Natural killer cell (primary cell): ENCODE results near the gene SLC25A26. TPM values are rescaled to one million over a fixed set of nuclear protein-coding genes. Genes with fewer than 3 reads are reported as not detected.

Source experiments
- ATAC-seq, 3 donors: fragments of 150-1000 bp in 2 of 3; fragments of 200-7000 bp in 1 of 3; cut with Tn5 transposase; 1 replicate in 1 of 3; 2 replicates in 2 of 3; pipeline ENCODE4 v1.10.0; 2021; ENCODE audit warnings: mild to moderate bottlenecking in 2 of 3, moderate library complexity in 2 of 3
- DNase-seq, 2 donors: peaks; one replicate each; pipeline versions ENCODE4 v3.0.0 to v3.0.0-alpha.2; 2013 to 2021; ENCODE audit warnings: mixed read lengths in 1 of 2
- H3K27ac ChIP-seq: one replicate; pipeline ENCODE4 v1.5.1; 2013; ENCODE audit warnings: mild to moderate bottlenecking, low read length
- H3K27me3 ChIP-seq: one replicate; pipeline ENCODE4 v1.6.1; 2013; ENCODE audit warnings: low read length; ENCODE audit not compliant: control insufficient read depth, insufficient read depth
- H3K36me3 ChIP-seq: one replicate; pipeline ENCODE4 v1.6.1; 2013; ENCODE audit warnings: low read length; ENCODE audit not compliant: control insufficient read depth, insufficient read depth
- H3K4me1 ChIP-seq: one replicate; pipeline ENCODE4 v1.6.1; 2013; ENCODE audit warnings: low read length; ENCODE audit not compliant: control insufficient read depth, insufficient read depth
- H3K4me3 ChIP-seq: one replicate; pipeline ENCODE4 v1.5.1; 2013; ENCODE audit warnings: low read length
- H3K9me3 ChIP-seq: one replicate; pipeline ENCODE4 v1.6.1; 2013; ENCODE audit warnings: low read length; ENCODE audit not compliant: control insufficient read depth, insufficient read depth
- H3K27ac Mint-ChIP-seq, 2 donors: one replicate each; pipeline ENCODE4 v1.8.0; 2022; ENCODE audit warnings: mild to moderate bottlenecking in 2 of 2, mixed read lengths in 2 of 2, moderate library complexity in 1 of 2
- H3K27me3 Mint-ChIP-seq, 2 donors: one replicate each; pipeline ENCODE4 v1.8.0; 2022; ENCODE audit warnings: low read depth in 2 of 2, mixed read lengths in 2 of 2
- H3K36me3 Mint-ChIP-seq: one replicate; pipeline ENCODE4 v1.8.0; 2022; ENCODE audit warnings: mixed read lengths
- H3K4me1 Mint-ChIP-seq, 2 donors: one replicate each; pipeline ENCODE4 v1.8.0; 2022; ENCODE audit warnings: mixed read lengths in 2 of 2
- H3K4me3 Mint-ChIP-seq: one replicate; pipeline ENCODE4 v1.8.0; 2022; ENCODE audit warnings: mild to moderate bottlenecking, moderate library complexity, mixed read lengths
- H3K9me3 Mint-ChIP-seq, 2 donors: one replicate each; pipeline ENCODE4 v1.8.0; 2022; ENCODE audit warnings: mixed read lengths in 2 of 2
- WGBS: methylation state at CpG from one replicate; pipeline ENCODE4 v1.1.7; 2013; ENCODE audit warnings: missing lambda C conversion rate; ENCODE audit not compliant: insufficient coverage; 5-methylcytosine and 5-hydroxymethylcytosine counted together
- intact Hi-C: fragments of 100-400 bp; cut with micrococcal nuclease; formaldehyde crosslinking; loops from one replicate; pipeline ENCODE4 v1.14.2; 2022
- total RNA-seq, 4 donors: library from RNA; stranded (reverse); fragments of 120-200 nt in 1 of 4; gene quantifications; one replicate each; pipeline versions ENCODE4 v1.2.3 to v1.2.4, GENCODE V29; 2013 to 2022
- TF ChIP-seq, protein P1 (sequence below): fragments of 200-600 bp; IDR thresholded peaks from one replicate; pipeline ENCODE4 v1.8.0; 2022; ENCODE audit warnings: antibody characterized with exemption

Gene SLC25A26
- total RNA-seq, 3 donors from 2014 or later (not counting 1 experiment from before 2014, with no cell fraction given): 18.4 to 23.9 (median 23.3) TPM

DNA sequence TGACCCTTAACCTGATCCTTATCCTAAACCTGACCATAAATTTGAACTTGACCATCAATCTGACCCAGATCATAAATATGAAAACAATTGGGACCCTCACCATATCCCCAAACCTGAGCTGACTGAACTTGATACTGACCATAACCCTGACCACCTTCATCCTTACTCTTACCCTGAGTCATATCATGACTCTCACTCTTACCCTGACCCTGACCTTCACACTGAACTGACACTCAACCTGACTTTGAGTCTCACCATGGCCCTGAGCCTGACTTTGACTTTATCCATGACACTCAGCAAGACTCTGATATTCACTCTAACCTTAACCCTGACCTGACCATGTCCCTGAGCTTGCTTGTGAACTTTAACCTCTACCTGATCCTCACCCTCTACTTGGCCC is 34.3 kb upstream of the SLC25A26 start:
- Histone ChIP-seq H3K9me3 (no peaks in the 10 kb centered on the region), H3K4me1 (no peaks in the 10 kb centered on the region), H3K36me3 (no peaks in the 10 kb centered on the region), H3K27ac (no peak overlapping the region), H3K27me3 (no peaks in the 10 kb centered on the region), H3K4me3 (no peak overlapping the region)
- Mint-ChIP-seq H3K27me3 (peaks cover 0 to 29% of the 10 kb centered on the region in 2 donors), H3K36me3 (no peaks in the 10 kb centered on the region), H3K9me3 (peaks cover 0 to 5% of the 10 kb centered on the region in 2 donors), H3K4me1 (no peaks in the 10 kb centered on the region), H3K27ac (no peak overlapping the region), H3K4me3 (no peak overlapping the region)
- no peak for ATAC-seq
- DNase-seq: no peak
- intact Hi-C loops: no loop called here
- TF ChIP-seq, protein P1, sequence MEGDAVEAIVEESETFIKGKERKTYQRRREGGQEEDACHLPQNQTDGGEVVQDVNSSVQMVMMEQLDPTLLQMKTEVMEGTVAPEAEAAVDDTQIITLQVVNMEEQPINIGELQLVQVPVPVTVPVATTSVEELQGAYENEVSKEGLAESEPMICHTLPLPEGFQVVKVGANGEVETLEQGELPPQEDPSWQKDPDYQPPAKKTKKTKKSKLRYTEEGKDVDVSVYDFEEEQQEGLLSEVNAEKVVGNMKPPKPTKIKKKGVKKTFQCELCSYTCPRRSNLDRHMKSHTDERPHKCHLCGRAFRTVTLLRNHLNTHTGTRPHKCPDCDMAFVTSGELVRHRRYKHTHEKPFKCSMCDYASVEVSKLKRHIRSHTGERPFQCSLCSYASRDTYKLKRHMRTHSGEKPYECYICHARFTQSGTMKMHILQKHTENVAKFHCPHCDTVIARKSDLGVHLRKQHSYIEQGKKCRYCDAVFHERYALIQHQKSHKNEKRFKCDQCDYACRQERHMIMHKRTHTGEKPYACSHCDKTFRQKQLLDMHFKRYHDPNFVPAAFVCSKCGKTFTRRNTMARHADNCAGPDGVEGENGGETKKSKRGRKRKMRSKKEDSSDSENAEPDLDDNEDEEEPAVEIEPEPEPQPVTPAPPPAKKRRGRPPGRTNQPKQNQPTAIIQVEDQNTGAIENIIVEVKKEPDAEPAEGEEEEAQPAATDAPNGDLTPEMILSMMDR: no peak

DNA sequence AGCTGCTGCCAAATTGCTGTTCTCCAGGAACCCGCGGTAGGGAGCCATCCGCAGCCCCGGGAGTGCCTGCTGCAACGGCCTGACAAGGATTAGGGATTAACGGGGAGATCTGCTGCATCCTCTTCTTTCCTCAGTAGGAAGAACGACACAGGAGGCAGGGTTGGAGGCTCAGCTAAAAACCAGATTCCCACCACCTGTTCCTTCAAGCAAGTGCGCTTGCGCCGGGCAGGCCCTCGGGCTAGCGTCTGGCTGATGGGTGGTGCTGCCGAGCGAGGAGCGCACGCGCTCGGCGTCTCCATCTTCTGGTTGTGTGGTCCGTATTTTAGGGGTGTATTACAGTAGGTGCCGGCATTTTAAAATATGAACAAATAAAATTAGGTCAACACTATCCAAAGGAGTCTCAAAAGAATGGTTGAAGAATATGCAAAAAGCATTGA is 25.4 kb upstream of the SLC25A26 start:
- H3K27me3 ChIP-seq: no peaks in the 10 kb centered on the region
- H3K4me1 Mint-ChIP-seq: peaks cover 6 to 19% of the 10 kb centered on the region in 2 donors
- DNase-seq (no peak), ATAC-seq (no peak)
- intact Hi-C loops: no loop called here
- no peak overlapping the region for H3K27ac ChIP-seq
- no peak overlapping the region for H3K4me3 Mint-ChIP-seq
- no peak overlapping the region for H3K27ac Mint-ChIP-seq
- TF ChIP-seq, protein P1: no peak
- H3K36me3 Mint-ChIP-seq: no peaks in the 10 kb centered on the region
- H3K27me3 Mint-ChIP-seq: peaks cover 0 to 21% of the 10 kb centered on the region in 2 donors
- WGBS: 17% methylated on average over 17 of the region's 21 CpGs
- no peak overlapping the region for H3K4me3 ChIP-seq
- H3K4me1 ChIP-seq: no peaks in the 10 kb centered on the region
- no peaks in the 10 kb centered on the region for H3K9me3 ChIP-seq
- H3K9me3 Mint-ChIP-seq: no peaks in the 10 kb centered on the region
- H3K36me3 ChIP-seq: no peaks in the 10 kb centered on the region

DNA sequence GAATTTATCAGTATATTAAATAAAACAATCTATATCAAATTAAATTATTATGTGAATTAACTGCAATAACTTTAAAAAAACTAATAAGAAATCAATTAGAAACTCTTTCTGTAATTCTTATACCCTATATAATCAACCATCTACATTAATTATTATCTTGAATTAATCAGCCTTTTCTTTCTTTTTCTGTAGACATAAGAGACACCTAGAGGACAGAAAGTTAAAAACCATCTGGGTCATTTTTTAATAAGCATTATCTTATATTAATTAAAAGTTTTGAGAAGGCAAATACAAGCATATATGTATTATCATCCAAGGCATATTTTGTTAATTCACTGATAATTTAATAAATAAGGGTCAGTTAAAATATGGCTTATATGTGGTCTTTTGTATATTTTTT is 24.2 kb upstream of the SLC25A26 start:
- Histone ChIP-seq H3K9me3 (no peaks in the 10 kb centered on the region), H3K4me1 (no peaks in the 10 kb centered on the region), H3K27me3 (no peaks in the 10 kb centered on the region), H3K4me3 (no peak overlapping the region), H3K36me3 (no peaks in the 10 kb centered on the region), H3K27ac (no peak overlapping the region)
- Mint-ChIP-seq H3K36me3 (no peaks in the 10 kb centered on the region), H3K27ac (no peak overlapping the region), H3K4me1 (peaks cover 6 to 19% of the 10 kb centered on the region in 2 donors), H3K27me3 (peaks cover 0 to 22% of the 10 kb centered on the region in 2 donors), H3K9me3 (no peaks in the 10 kb centered on the region), H3K4me3 (no peak overlapping the region)
- TF ChIP-seq, protein P1: no peak
- DNase-seq (no peak), ATAC-seq (no peak)
- intact Hi-C loops: no loop called here

DNA sequence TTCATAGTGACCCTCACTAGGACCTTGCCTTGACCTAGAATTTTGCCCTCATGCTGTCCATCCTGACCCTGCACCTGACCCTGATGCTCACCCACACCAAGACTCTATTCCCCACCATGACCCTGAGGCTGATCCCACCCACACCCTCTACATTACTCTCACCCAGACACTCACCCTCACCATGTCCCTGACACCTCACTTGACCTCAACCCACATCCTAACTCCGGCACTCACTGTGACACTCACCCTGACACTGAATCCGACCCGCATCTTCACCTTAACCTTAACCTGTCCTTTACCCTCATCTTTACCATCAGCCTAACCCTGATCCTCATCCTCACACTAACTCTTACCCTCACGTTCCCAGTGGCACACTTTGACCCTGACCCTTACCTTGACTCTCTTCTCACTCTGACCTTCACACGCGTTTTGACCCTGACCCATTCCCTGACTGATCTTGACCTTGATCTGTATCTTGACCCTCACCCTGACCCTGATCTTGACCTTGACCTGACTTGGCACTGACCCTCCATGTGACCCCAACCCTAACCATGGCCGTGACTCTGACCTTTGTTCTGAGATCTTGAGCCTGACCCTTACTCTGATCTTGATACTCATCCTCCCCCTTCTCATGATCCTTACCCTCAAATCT is 22.2 kb upstream of the SLC25A26 start:
- H3K36me3 ChIP-seq: no peaks in the 10 kb centered on the region
- Mint-ChIP-seq H3K4me3 (no peak overlapping the region), H3K36me3 (no peaks in the 10 kb centered on the region), H3K9me3 (no peaks in the 10 kb centered on the region), H3K27ac (no peak overlapping the region), H3K27me3 (peaks cover 0 to 24% of the 10 kb centered on the region in 2 donors), H3K4me1 (peaks cover 6 to 19% of the 10 kb centered on the region in 2 donors)
- ATAC-seq (peak in 2 of 3 donors; percentile 50 to 80), DNase-seq (no peak)
- H3K27ac ChIP-seq: no peak overlapping the region
- intact Hi-C loops: no loop called here
- TF ChIP-seq, protein P1: no peak
- H3K9me3 ChIP-seq: no peaks in the 10 kb centered on the region
- H3K4me1 ChIP-seq: no peaks in the 10 kb centered on the region
- WGBS: 76% methylated on average over 7 of the region's 7 CpGs
- H3K4me3 ChIP-seq: no peak overlapping the region
- no peaks in the 10 kb centered on the region for H3K27me3 ChIP-seq
